Esophagus muscularis mucosa (tissue), 4 donors: Measurements from ENCODE around the gene CTNNA2.

Source experiments
- CTCF ChIP-seq, 3 experiments: fragments of 200-600 bp in 2 of 3; fragments of 450-650 bp in 1 of 3; sonication (generic) in 2 of 3; IDR thresholded peaks; one replicate each; pipeline ENCODE4 v1.5.1; 2017 to 2019; ENCODE audit warnings: antibody characterized with exemption in 3 of 3, mild to moderate bottlenecking in 2 of 3, moderate library complexity in 1 of 3
- EP300 ChIP-seq: sonication (generic); formaldehyde crosslinking; IDR thresholded peaks from one replicate; pipeline ENCODE4 v1.6.1; 2017; ENCODE audit warnings: antibody characterized with exemption
- POLR2A ChIP-seq: fragments of 450-650 bp; IDR thresholded peaks from one replicate; pipeline ENCODE4 v1.6.1; 2017; ENCODE audit warnings: antibody characterized with exemption, moderate library complexity, mild to moderate bottlenecking, low read depth
- POLR2AphosphoS5 ChIP-seq, 2 donors: sonication (generic); formaldehyde crosslinking; IDR thresholded peaks; one replicate each; pipeline ENCODE4 v1.6.1; 2017; ENCODE audit warnings: antibody characterized with exemption in 2 of 2

- TF ChIP-seq CTCF (IDR thresholded peaks at IDR 0.05) (no peak), POLR2A (no peak), POLR2AphosphoS5 (IDR thresholded peaks at IDR 0.05) (no peak), EP300 (no peak)
Measured at GRCh38 chr2:79716266-79716665, 203.4 kb downstream of the CTNNA2 start.
